HEK293 (cell line): Measurements from ENCODE around the gene NSUN6.

Source experiments
- CTCF ChIA-PET: fragments of 350-600 bp; formaldehyde crosslinking; extraction: SDS; loops from one replicate; lab custom pipeline; 2021; ENCODE audit warnings: antibody characterized with exemption; lab: Yijun Ruan, JAX
- POLR2A ChIA-PET: fragments of 300-600 bp; formaldehyde crosslinking; extraction: SDS; loops from one replicate; lab custom pipeline; 2020; ENCODE audit warnings: antibody characterized with exemption, inconsistent platforms; lab: Yijun Ruan, JAX
- H3K27ac ChIP-seq: fragments of 200-500 bp; sonication (Bioruptor generic); 2 replicates; pipeline ENCODE4 v1.5.1; 2014; ENCODE audit warnings: low read depth, low read length, control low read depth, inconsistent platforms; ENCODE audit errors: extremely low read depth
- H3K36me3 ChIP-seq, 2 experiments: fragments of 200-500 bp in 1 of 2; sonication (Bioruptor generic) in 1 of 2; 1 replicate in 1 of 2; 2 replicates in 1 of 2; pipeline ENCODE4 v1.5.1; 2014 to 2017; ENCODE audit warnings: inconsistent platforms in 2 of 2, low read length in 2 of 2; ENCODE audit not compliant: control insufficient read depth in 2 of 2, insufficient read depth in 1 of 2
- H3K4me1 ChIP-seq: fragments of 200-500 bp; sonication (Bioruptor generic); 2 replicates; pipeline ENCODE4 v1.5.1; 2014; ENCODE audit warnings: mild to moderate bottlenecking, low read length, inconsistent platforms; ENCODE audit not compliant: control insufficient read depth, insufficient read depth
- H3K4me3 ChIP-seq: 2 replicates; pipeline ENCODE4 v1.5.1; 2011; ENCODE audit warnings: low read depth, mild to moderate bottlenecking, control low read depth, low read length, moderate library complexity
- H3K9me3 ChIP-seq: fragments of 200-500 bp; sonication (Bioruptor generic); 2 replicates; pipeline ENCODE4 v1.5.1; 2014; ENCODE audit warnings: low read depth, low read length, inconsistent platforms; ENCODE audit not compliant: control insufficient read depth, insufficient read depth
- BCL11B ChIP-seq: fragments of 450-650 bp; formaldehyde crosslinking; IDR thresholded peaks from 2 replicates; pipeline ENCODE4 v1.5.1; 2016; ENCODE audit warnings: low read depth, missing biosample characterization, missing genetic modification characterization
- GFI1B ChIP-seq: fragments of 450-650 bp; formaldehyde crosslinking; IDR thresholded peaks from 2 replicates; pipeline ENCODE4 v1.5.1; 2016; ENCODE audit warnings: missing biosample characterization, missing genetic modification characterization
- IKZF3 ChIP-seq: fragments of 450-650 bp; IDR thresholded peaks from 2 replicates; pipeline ENCODE4 v1.5.0; 2018; ENCODE audit warnings: missing biosample characterization, mild to moderate bottlenecking, missing genetic modification characterization, moderate library complexity
- KLF9 ChIP-seq: fragments of 450-650 bp; formaldehyde crosslinking; IDR thresholded peaks from 2 replicates; pipeline ENCODE4 v1.5.1; 2016; ENCODE audit warnings: missing biosample characterization, missing genetic modification characterization, low read depth
- OVOL3 ChIP-seq: fragments of 450-650 bp; formaldehyde crosslinking; IDR thresholded peaks from 2 replicates; pipeline ENCODE4 v1.5.1; 2016; ENCODE audit warnings: missing biosample characterization, missing genetic modification characterization
- SCRT1 ChIP-seq: fragments of 450-650 bp; formaldehyde crosslinking; IDR thresholded peaks from 2 replicates; pipeline ENCODE4 v1.5.1; 2016; ENCODE audit warnings: missing biosample characterization, missing genetic modification characterization, borderline replicate concordance
- SP3 ChIP-seq: fragments of 450-650 bp; formaldehyde crosslinking; IDR thresholded peaks from 2 replicates; pipeline ENCODE4 v1.5.1; 2016; ENCODE audit warnings: missing biosample characterization, missing genetic modification characterization
- SP7 ChIP-seq: fragments of 450-650 bp; formaldehyde crosslinking; IDR thresholded peaks from 2 replicates; pipeline ENCODE4 v1.5.1; 2016; ENCODE audit warnings: missing biosample characterization, missing genetic modification characterization
- YY2 ChIP-seq: fragments of 450-650 bp; formaldehyde crosslinking; IDR thresholded peaks from 2 replicates; pipeline ENCODE4 v1.5.1; 2016; ENCODE audit warnings: missing biosample characterization, missing genetic modification characterization
- ZBTB1 ChIP-seq: fragments of 450-650 bp; formaldehyde crosslinking; IDR thresholded peaks from 2 replicates; pipeline ENCODE4 v1.5.1; 2016; ENCODE audit warnings: missing biosample characterization, missing genetic modification characterization
- ZBTB6 ChIP-seq: fragments of 450-650 bp; formaldehyde crosslinking; IDR thresholded peaks from 2 replicates; pipeline ENCODE4 v1.5.1; 2017; ENCODE audit warnings: missing biosample characterization, missing genetic modification characterization
- ZNF112 ChIP-seq: fragments of 450-650 bp; formaldehyde crosslinking; IDR thresholded peaks from 2 replicates; pipeline ENCODE4 v1.5.0; 2017; ENCODE audit warnings: missing biosample characterization, missing genetic modification characterization
- ZNF174 ChIP-seq: fragments of 450-650 bp; formaldehyde crosslinking; IDR thresholded peaks from 2 replicates; pipeline ENCODE4 v1.5.0; 2017; ENCODE audit warnings: missing biosample characterization, mild to moderate bottlenecking, missing genetic modification characterization
- ZNF214 ChIP-seq: fragments of 450-650 bp; formaldehyde crosslinking; IDR thresholded peaks from 2 replicates; pipeline ENCODE4 v1.5.1; 2017; ENCODE audit warnings: missing biosample characterization, mild to moderate bottlenecking, missing genetic modification characterization, borderline replicate concordance
- ZNF24 ChIP-seq: fragments of 450-650 bp; formaldehyde crosslinking; IDR thresholded peaks from 2 replicates; pipeline ENCODE4 v1.5.1; 2016; ENCODE audit warnings: missing biosample characterization, missing genetic modification characterization
- ZNF335 ChIP-seq: fragments of 450-650 bp; formaldehyde crosslinking; conservative IDR thresholded peaks from 2 replicates; pipeline ENCODE4 v1.5.1; 2016; ENCODE audit warnings: missing biosample characterization, missing genetic modification characterization
- ZNF530 ChIP-seq: fragments of 450-650 bp; formaldehyde crosslinking; IDR thresholded peaks from 2 replicates; pipeline ENCODE4 v1.5.1; 2016; ENCODE audit warnings: low read depth, missing biosample characterization, missing genetic modification characterization
- ZNF560 ChIP-seq: fragments of 450-650 bp; formaldehyde crosslinking; IDR thresholded peaks from 2 replicates; pipeline ENCODE4 v1.5.1; 2017; ENCODE audit warnings: missing biosample characterization, missing genetic modification characterization, borderline replicate concordance
- ZNF600 ChIP-seq: fragments of 450-650 bp; formaldehyde crosslinking; IDR thresholded peaks from 2 replicates; pipeline ENCODE4 v1.5.1; 2016; ENCODE audit warnings: missing biosample characterization, missing genetic modification characterization
- ZNF629 ChIP-seq: fragments of 450-650 bp; formaldehyde crosslinking; IDR thresholded peaks from 2 replicates; pipeline ENCODE4 v1.5.1; 2017; ENCODE audit warnings: missing biosample characterization, missing genetic modification characterization
- ZNF654 ChIP-seq: fragments of 450-650 bp; formaldehyde crosslinking; IDR thresholded peaks from 2 replicates; pipeline ENCODE4 v1.5.1; 2016; ENCODE audit warnings: low read depth, missing biosample characterization, missing genetic modification characterization
- ZNF660 ChIP-seq: fragments of 450-650 bp; IDR thresholded peaks from 2 replicates; pipeline ENCODE4 v1.5.1; 2018; ENCODE audit warnings: missing biosample characterization, mild to moderate bottlenecking, missing genetic modification characterization
- ZNF664 ChIP-seq: fragments of 450-650 bp; formaldehyde crosslinking; IDR thresholded peaks from 2 replicates; pipeline ENCODE4 v1.5.1; 2016; ENCODE audit warnings: missing biosample characterization, missing genetic modification characterization
- ZNF791 ChIP-seq: fragments of 450-650 bp; formaldehyde crosslinking; IDR thresholded peaks from 2 replicates; pipeline ENCODE4 v1.5.1; 2016; ENCODE audit warnings: missing biosample characterization, missing genetic modification characterization
- ZNF837 ChIP-seq: fragments of 450-650 bp; formaldehyde crosslinking; IDR thresholded peaks from 2 replicates; pipeline ENCODE4 v1.5.1; 2016; ENCODE audit warnings: missing biosample characterization, missing genetic modification characterization
- ZXDB ChIP-seq: fragments of 450-650 bp; formaldehyde crosslinking; IDR thresholded peaks from 2 replicates; pipeline ENCODE4 v1.5.1; 2016; ENCODE audit warnings: missing biosample characterization, missing genetic modification characterization
- TF ChIP-seq, protein P1 (sequence below): fragments of 450-650 bp; formaldehyde crosslinking; IDR thresholded peaks from 2 replicates; pipeline ENCODE4 v1.5.1; 2016; ENCODE audit warnings: missing biosample characterization, missing genetic modification characterization, low read depth
- TF ChIP-seq, protein P2 (sequence below): fragments of 450-650 bp; formaldehyde crosslinking; IDR thresholded peaks from 2 replicates; pipeline ENCODE4 v1.5.1; 2016; ENCODE audit warnings: missing biosample characterization, missing genetic modification characterization, borderline replicate concordance
- TF ChIP-seq, protein P3 (sequence below): fragments of 450-650 bp; formaldehyde crosslinking; IDR thresholded peaks from 2 replicates; pipeline ENCODE4 v1.5.1; 2016; ENCODE audit warnings: missing biosample characterization, missing genetic modification characterization

NSUN6 gene

GRCh38 chr10:18659125-18659818, 7.9 kb upstream of the NSUN6 start, which contains the start of gene ARL5B:
Gene ARL5B, plus strand, starts transcription at chr10:18659431. Its CDS starts 207 bp downstream, at chr10:18659638.
- Histone ChIP-seq H3K27ac (peak within 1 kb of the TSS; percentile 97), H3K4me1 (peaks cover 6% of the 10 kb centered on the region; the same call in 1 of the 2 replicates), H3K9me3 (no peaks in the 10 kb centered on the region), H3K36me3 (peaks cover 0 to 6% of the 10 kb centered on the region in 2 experiments; a peak in 1 of 3 replicates), H3K4me3 (peak within 1 kb of the TSS; percentile 83)
- ChIA-PET CTCF (no interaction called here), POLR2A (interaction anchor here (0.5 to 2.4 kb wide), 20 partner anchors 8 to 1905 kb away, joined by 3 to 14 read pairs (median 3); partner anchors contain the start of gene NSUN6)
- TF ChIP-seq ZNF600 (tag by site-specific recombination) (peak; percentile 86; the same call in 1 of the 2 replicates), OVOL3 (tag by site-specific recombination) (no peak), YY2 (no peak), ZNF791 (tag by site-specific recombination) (no peak), GFI1B (tag by site-specific recombination) (no peak), KLF9 (tag by site-specific recombination) (peak; percentile 67; the same call in 1 of the 2 replicates), SP7 (tag by site-specific recombination) (peak; percentile 56; the same call in 1 of the 2 replicates), ZNF837 (tag by site-specific recombination) (no peak), SCRT1 (no peak), ZNF214 (tag by site-specific recombination) (no peak), ZNF174 (no peak), ZBTB6 (no peak), ZNF660 (tag by site-specific recombination) (no peak), ZNF654 (tag by site-specific recombination) (no peak), IKZF3 (tag by site-specific recombination) (peak; percentile 92), ZBTB1 (tag by site-specific recombination) (peak; percentile 65; the same call in 1 of the 2 replicates), ZNF24 (tag by site-specific recombination) (no peak), ZNF664 (tag by site-specific recombination) (no peak), ZXDB (tag by site-specific recombination) (peak; percentile 66; the same call in 1 of the 2 replicates), BCL11B (tag by site-specific recombination) (no peak), ZNF335 (tag by site-specific recombination) (no peak; the same call in 1 of the 2 replicates), ZNF629 (peak; percentile 98), ZNF112 (tag by site-specific recombination) (no peak), ZNF560 (tag by site-specific recombination) (no peak), ZNF530 (tag by site-specific recombination) (no peak), SP3 (tag by site-specific recombination) (peak; percentile 87)
- TF ChIP-seq, protein P1, sequence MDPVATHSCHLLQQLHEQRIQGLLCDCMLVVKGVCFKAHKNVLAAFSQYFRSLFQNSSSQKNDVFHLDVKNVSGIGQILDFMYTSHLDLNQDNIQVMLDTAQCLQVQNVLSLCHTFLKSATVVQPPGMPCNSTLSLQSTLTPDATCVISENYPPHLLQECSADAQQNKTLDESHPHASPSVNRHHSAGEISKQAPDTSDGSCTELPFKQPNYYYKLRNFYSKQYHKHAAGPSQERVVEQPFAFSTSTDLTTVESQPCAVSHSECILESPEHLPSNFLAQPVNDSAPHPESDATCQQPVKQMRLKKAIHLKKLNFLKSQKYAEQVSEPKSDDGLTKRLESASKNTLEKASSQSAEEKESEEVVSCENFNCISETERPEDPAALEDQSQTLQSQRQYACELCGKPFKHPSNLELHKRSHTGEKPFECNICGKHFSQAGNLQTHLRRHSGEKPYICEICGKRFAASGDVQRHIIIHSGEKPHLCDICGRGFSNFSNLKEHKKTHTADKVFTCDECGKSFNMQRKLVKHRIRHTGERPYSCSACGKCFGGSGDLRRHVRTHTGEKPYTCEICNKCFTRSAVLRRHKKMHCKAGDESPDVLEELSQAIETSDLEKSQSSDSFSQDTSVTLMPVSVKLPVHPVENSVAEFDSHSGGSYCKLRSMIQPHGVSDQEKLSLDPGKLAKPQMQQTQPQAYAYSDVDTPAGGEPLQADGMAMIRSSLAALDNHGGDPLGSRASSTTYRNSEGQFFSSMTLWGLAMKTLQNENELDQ: no peak
- TF ChIP-seq, protein P2, sequence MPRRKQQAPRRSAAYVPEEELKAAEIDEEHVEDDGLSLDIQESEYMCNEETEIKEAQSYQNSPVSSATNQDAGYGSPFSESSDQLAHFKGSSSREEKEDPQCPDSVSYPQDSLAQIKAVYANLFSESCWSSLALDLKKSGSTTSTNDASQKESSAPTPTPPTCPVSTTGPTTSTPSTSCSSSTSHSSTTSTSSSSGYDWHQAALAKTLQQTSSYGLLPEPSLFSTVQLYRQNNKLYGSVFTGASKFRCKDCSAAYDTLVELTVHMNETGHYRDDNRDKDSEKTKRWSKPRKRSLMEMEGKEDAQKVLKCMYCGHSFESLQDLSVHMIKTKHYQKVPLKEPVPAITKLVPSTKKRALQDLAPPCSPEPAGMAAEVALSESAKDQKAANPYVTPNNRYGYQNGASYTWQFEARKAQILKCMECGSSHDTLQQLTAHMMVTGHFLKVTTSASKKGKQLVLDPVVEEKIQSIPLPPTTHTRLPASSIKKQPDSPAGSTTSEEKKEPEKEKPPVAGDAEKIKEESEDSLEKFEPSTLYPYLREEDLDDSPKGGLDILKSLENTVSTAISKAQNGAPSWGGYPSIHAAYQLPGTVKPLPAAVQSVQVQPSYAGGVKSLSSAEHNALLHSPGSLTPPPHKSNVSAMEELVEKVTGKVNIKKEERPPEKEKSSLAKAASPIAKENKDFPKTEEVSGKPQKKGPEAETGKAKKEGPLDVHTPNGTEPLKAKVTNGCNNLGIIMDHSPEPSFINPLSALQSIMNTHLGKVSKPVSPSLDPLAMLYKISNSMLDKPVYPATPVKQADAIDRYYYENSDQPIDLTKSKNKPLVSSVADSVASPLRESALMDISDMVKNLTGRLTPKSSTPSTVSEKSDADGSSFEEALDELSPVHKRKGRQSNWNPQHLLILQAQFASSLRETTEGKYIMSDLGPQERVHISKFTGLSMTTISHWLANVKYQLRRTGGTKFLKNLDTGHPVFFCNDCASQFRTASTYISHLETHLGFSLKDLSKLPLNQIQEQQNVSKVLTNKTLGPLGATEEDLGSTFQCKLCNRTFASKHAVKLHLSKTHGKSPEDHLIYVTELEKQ (tag by site-specific recombination): no peak
- TF ChIP-seq, protein P3, sequence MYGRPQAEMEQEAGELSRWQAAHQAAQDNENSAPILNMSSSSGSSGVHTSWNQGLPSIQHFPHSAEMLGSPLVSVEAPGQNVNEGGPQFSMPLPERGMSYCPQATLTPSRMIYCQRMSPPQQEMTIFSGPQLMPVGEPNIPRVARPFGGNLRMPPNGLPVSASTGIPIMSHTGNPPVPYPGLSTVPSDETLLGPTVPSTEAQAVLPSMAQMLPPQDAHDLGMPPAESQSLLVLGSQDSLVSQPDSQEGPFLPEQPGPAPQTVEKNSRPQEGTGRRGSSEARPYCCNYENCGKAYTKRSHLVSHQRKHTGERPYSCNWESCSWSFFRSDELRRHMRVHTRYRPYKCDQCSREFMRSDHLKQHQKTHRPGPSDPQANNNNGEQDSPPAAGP (tag by site-specific recombination): no peak; the same call in 1 of the 2 replicates
